ENCODE measurements around the gene XPO6.
"Not testable (repeated sequence)": the region's sequence is repeated elsewhere in the genome, so short reads cannot be mapped to it uniquely, and the experiment has no call there.

- TF ChIP-seq CTCF, POLR2A (IDR thresholded peaks at IDR 0.05): not testable (repeated sequence)
These were observed 12.1 kb upstream of the XPO6 start for GRCh38 chr16:28223909-28224308.
